Measurements from ENCODE around the gene PTGER2.

Gene PTGER2

GRCh38 chr14:52305014-52305413 lies 9.1 kb upstream of the PTGER2 start:
- no peak for DNase-seq (ENCODE audit: low read depth in 3 of 3)

- DNase-seq (ENCODE audit: low read depth in 3 of 3): no peak
These were observed 6.7 kb upstream of the PTGER2 start for GRCh38 chr14:52307376-52307775.

- DNase-seq (ENCODE audit: low read depth in 3 of 3): no peak
These were observed 6.2 kb upstream of the PTGER2 start for GRCh38 chr14:52307905-52308304.

- DNase-seq (ENCODE audit: low read depth in 3 of 3): no peak
These were observed 3.6 kb upstream of the PTGER2 start for GRCh38 chr14:52310541-52310940.

GRCh38 chr14:52312931-52313355 lies 1.2 kb upstream of the PTGER2 start:
- no peak for DNase-seq (ENCODE audit: low read depth in 3 of 3)

- DNase-seq (ENCODE audit: low read depth in 3 of 3): no peak
These were observed 650 bp upstream of the PTGER2 start for GRCh38 chr14:52313462-52313861.

- peak in 1 of 3 experiments; percentile 44 for DNase-seq (ENCODE audit: low read depth in 3 of 3)
These were observed 663 bp downstream of the PTGER2 start for GRCh38 chr14:52314595-52315354.

GRCh38 chr14:52315355-52315718 lies 1.2 kb downstream of the PTGER2 start:
- DNase-seq (ENCODE audit: low read depth in 3 of 3): no peak

- no peak for DNase-seq (ENCODE audit: low read depth in 3 of 3)
These were observed 4.0 kb downstream of the PTGER2 start for GRCh38 chr14:52318062-52318461.

GRCh38 chr14:52318826-52319645 lies 4.9 kb downstream of the PTGER2 start:
- DNase-seq (ENCODE audit: low read depth in 3 of 3): no peak

GRCh38 chr14:52319919-52320318 lies 5.8 kb downstream of the PTGER2 start:
- DNase-seq (ENCODE audit: low read depth in 3 of 3): no peak

- DNase-seq (ENCODE audit: low read depth in 3 of 3): no peak
These were observed 11.0 kb downstream of the PTGER2 start for GRCh38 chr14:52325126-52325525.

GRCh38 chr14:52325630-52326029 lies 11.5 kb downstream of the PTGER2 start:
- DNase-seq (ENCODE audit: low read depth in 3 of 3): no peak

- no peak for DNase-seq (ENCODE audit: low read depth in 3 of 3)
These were observed 13.5 kb downstream of the PTGER2 start for GRCh38 chr14:52327374-52328226.

GRCh38 chr14:52328276-52328675 lies 14.2 kb downstream of the PTGER2 start:
- DNase-seq (ENCODE audit: low read depth in 3 of 3): no peak

GRCh38 chr14:52329678-52330369 lies 15.7 kb downstream of the PTGER2 start:
- DNase-seq (ENCODE audit: low read depth in 3 of 3): no peak

GRCh38 chr14:52332269-52332668 lies 18.2 kb downstream of the PTGER2 start:
- no peak for DNase-seq (ENCODE audit: low read depth in 3 of 3)

- no peak for DNase-seq (ENCODE audit: low read depth in 3 of 3)
These were observed 19.0 kb downstream of the PTGER2 start for GRCh38 chr14:52333108-52333507.

- no peak for DNase-seq (ENCODE audit: low read depth in 3 of 3)
These were observed 19.9 kb downstream of the PTGER2 start for GRCh38 chr14:52333823-52334657.

- DNase-seq (ENCODE audit: low read depth in 3 of 3): no peak
These were observed 22.1 kb downstream of the PTGER2 start for GRCh38 chr14:52336241-52336640.

Measured in stimulated activated CD4-positive, alpha-beta T cell treated with anti-CD3 and anti-CD28 coated beads, TNF-alpha, amount 100 ng/mL, for 24 hours (primary cell).